Hematopoietic multipotent progenitor cell treated with erythropoietin and hydrocortisone succinate and interleukin-3 and kit ligand, for 17 days (in vitro differentiated cells): ENCODE measurements around the gene CPNE5.

Experiments
- DNase-seq: peaks from one replicate; pipeline ENCODE4 v3.0.0-alpha.2; 2015; ENCODE audit warnings: low spot score

CPNE5 gene

DNA sequence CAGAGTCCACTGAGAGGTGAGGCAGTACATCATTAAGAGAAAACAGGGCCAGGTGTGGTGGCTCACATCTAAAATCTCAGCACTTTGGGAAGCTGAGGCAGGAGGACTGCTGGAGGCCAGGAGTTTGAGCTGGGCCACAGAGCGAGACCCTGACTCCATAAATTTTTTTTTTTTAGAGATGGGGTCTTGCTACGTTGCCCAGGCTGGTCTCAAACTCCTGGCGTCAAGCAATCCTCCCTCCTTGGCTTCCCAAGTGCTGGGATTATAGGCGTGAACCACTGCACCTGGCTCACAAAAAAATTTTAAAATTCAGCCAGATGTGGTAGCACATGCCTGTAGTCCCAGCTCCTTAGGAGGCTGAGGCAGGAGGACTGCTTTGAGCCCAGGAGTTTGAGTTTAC, 18.1 kb upstream of the CPNE5 start:
- no peak for DNase-seq

DNA sequence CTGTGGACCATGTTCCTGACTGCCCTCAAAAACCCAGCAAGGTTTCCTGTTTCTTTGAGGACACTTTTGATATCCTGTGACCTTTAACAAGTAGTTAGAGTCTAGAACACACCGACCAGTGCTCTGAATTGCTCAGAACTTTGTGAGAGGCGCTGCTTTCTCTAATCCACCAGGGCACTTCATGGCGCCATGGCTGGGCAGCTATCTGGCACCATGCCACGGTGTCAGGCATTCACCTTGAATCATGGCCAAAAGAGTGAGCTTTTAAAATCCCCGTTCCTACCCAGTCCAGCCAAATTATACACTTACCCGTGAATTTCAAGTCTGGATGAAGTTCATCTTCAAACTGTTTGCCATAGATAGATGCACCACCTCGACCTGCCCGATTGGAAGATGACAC, 17.0 kb upstream of the CPNE5 start:
- no peak for DNase-seq

DNA sequence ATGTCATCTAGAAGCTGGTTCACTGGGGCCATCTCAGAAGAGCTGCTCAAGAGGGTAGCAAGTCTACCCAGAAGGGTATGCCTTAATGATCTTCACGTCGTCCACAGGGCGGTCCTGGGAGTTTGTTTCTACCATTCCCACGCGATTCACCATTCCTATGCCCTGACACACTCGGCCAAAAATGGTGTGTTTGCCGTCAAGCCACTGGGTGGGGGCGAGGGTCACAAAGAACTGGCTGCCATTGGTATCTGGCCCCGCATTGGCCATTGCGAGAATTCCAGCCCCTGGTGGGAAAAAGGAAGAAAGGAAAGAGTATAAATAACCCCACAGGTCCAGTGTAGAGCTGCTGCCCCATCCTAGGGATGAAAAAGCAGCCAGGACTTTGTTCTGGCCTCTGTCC, 16.5 kb upstream of the CPNE5 start:
- DNase-seq = no peak

DNA sequence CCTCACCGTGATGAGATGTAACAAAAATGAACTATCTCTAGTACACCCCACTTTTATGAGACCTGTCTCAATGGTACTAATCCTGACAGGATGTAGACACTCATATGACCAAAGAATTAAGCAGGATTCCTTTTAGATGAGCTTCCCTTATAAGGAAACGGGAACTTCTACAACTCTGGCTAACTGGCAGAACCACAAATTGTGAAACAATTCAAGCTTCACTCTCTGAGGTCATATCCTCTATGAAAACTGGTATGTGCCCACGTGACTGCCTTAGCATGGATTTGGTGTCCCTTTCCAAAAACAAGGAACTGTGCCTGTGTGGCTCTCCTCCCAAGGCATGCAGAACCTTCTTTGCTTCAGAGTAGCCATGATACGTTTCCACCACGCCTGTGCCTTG, 14.1 kb upstream of the CPNE5 start:
- DNase-seq = no peak

DNA sequence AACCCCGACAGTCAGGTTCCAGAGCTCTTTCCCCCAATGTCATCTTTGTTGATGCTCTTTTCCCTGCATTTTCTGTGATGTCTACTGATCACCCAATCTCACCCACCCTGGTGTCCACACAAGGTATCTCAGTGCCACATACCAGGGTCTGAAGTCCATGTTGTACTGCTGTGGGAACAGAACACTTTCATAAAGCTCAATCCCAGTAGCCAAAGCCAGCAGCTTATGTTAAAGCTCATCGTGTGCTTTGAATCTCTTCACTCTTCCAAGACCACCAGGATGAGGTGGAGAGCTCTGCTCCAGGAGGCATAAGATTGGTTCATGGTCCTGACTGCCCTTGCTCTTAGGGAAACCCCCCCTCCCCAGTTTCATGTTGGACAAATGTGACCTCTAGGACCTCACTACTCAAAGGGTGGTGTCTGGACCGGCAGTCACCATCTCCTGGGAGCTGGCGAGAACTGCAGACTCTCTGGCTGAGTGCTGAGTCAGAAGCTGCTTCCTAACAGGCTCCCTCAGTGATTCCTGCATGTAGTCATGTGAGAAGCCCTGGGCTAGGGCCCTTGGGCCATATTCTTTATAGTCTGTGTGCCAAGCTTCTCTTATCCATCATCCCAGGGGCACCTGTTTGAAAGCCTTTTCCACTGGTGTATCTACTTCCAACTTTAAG, 13.4 kb upstream of the CPNE5 start:
- DNase-seq = no peak

DNA sequence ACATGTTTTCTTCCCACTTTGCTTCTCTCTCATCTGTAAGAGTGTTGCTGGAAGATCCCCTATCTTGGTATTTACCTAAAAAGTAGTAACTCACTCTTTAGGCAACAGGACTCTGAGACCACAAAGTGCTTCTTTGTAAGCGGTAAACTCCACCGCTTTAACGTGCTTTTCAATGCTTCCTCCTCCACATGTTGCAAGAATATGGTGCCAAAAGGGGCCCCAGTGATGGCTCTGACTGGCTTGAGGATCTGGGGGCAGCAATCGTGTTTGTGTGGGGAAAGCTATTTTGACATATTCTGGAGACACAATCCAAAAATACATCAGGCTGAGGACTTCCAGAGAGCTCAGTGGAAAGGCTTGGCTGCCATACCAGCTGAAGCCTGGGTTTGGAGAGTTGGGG, 12.4 kb upstream of the CPNE5 start:
- no peak for DNase-seq

DNA sequence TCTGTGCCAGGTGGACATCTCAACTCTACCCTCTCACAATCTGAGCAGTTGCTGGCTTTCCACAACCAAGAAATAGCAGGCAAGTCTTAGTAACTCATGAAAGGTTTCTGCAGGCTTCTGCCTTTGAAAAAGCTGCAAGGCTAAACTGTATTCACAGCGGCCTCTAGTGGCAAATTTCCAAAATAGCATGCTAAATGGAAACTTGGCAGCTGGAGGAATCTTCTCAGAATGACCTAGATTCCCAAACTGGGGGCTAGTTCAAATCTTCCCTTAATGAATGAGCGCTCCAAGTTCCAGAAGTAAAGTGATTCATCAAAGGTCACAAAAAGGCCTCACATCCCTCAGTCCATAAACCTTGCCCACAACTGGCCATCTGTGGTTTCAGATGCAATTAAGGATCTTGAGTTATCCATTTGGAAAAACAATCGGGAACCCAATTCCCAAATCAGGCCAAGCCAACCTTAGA, 11.9 kb upstream of the CPNE5 start:
- peak; percentile 84 for DNase-seq

DNA sequence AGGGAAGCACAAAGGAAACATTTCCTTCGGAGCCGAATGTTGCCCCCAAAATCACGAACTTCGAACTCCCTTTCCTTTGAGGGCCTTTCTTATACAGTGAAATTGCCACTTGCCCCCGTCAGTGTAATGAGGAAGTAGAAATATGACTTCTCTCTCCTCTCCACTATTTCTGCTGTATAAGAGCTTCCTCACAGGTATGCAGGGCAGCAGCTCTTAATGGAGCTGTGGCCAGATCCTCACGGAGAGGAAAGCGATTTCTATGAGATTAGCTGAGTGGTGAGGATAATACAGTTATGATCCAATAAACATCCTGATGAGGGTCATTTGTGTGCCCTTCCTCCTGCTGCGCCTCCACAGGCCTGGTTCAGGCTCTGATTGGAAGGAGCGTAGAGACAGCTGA, 10.8 kb upstream of the CPNE5 start:
- no peak for DNase-seq

DNA sequence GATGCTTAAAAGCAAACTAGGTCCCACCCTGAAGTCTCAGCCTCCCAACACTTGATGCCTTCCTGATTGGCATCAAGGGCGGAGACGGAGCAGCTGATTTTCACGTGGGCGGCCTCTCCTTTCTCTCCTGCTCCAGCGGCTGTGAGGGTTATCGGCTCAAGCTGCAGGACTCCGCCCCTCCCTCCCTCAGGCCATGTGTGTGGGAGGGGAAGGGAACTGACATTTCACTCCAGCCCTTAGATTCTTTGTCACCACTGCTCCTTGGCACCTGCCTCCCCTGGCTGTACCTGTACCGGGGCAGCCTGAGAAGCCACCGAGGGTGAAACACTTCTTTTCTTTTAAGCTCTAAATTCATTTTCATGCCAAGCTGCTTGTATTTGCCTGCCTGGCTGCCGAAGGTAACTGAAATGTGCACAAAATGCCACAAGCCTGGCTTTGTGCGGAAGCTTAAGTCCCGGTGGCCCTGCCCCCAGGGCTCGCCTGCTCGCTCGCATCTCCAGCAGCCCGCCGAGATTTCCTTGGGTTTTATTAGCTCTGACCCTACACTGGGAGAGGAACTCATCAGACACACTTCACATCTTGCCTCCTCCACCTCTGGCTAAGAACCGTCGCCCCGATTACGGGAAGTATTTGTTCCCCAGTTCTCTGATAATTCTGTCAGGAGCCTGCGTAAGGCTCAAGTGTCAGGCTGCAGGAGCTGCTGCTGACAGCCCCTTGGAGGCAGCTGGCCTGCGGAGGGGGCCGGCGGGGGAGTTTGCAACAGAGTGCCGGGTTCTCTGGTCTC, 9.6 kb upstream of the CPNE5 start:
- peak; percentile 78 for DNase-seq

DNA sequence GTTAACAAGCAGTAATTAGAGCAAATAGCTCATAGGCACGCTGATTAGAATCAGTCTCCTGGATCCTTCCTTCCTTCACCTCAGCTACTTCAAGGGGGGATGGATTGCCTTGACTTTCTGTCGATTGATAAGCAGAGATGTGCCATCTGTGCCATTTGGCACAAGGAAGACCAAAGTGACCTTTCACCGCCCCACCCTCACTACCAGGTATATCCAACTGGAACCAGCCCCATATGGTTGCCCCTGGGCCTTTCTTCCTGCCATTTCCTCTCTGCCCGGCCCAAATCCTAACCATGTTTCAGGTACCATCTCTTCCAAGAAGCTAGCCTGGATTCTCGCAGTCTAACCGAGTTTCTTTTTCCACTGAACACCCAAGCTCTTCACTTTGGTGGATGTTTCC, 8.7 kb upstream of the CPNE5 start:
- no peak for DNase-seq

DNA sequence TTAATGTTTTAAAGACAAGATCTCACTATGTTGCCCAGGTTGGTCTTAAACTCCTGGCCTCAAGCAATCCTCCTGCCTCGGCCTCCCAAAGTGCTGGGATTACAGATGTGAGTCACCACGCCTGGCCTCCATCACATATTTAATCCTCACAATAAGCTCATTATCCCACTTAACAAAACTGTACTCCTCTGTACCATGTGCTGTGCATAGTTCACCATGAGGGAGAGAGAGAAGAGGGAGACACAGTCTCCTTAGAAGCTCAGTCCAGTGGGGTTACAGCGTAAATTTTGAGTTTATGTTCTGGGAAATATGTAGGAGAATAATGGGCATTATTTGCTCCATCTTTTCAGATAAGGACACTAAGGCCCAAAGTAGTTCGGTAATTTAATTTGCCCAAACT, 7.9 kb upstream of the CPNE5 start:
- DNase-seq = no peak

DNA sequence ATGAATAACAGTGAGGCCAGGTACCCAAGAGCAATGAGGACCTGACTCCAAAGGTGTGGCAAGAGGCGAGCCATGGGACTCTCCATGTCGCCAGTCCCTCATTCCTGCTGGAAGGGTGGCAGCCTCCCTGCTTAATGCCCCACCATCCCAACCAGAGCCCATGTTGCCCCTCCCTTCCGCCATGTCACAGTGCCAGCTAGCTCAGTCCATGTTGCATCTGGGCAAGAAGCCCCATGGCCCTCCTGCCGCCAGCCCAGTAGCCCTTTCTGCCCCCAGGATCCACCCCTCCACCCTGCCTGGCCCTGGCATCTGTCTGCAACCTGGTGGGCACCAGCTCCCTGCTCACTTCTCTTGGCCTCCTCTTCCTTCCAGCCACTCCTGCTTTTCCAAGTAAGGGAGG, 6.0 kb upstream of the CPNE5 start:
- no peak for DNase-seq

DNA sequence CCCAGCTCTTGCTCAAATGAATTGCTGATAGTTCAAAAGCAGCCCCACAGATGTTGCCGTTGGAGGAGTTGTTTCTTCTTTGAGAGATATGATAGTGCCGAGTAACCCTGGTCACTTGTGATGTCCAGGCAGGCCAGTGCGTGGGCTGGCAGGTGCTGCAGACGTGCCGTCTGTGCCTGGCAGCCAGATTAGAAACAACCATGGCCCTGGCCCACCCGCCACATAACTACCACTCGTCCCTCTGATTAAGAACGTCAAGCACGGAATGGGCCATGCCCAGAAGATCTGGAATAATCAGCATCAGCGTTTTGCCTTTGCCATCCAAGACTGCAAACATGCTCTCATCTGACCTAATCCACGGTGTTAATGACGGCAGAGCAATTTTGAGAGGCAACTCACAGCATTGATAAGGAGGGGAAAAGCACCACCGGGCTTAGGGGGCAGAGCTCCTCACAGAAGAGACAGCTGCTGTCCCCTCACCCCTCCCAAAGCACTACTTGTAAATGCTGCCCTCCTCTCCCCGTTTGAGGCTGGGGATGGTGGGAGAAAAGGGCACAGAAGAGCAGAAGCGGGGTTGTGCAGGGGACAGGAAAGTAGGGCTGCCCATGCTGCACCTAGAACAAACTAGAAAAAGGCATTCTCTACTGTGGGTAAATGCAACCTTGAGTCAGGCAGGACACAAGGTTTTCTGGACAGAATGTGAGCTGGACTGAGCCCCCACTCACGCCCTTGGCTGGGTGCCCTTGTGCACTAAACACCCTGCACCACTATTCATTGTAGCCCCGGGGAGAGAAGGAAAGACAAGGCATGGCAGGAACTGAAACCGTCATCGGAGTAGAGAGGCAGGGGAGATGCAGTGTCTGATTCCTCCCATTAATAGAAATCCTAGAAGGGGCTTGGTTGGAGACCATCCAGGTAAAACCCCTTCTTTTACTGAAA, 5.3 kb upstream of the CPNE5 start:
- no peak for DNase-seq

DNA sequence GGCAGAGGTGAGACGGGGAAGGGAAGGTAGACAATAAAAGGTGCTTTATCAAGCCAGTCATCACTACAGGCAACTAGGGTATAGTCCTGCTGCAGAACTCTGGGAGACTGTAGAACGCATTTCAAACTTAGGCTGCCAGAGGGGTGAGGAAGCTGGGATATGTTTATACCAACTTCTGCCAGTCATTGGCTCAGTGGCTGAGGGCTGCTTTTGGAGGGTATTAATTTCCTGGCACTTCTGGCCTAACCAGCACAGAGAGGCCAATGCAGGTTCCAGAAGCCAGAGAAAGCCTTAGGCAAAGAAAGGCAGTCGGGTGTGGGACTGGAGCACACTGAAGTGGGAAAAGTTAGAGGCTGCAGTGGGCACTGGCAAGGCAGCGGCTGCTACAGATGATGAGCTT, 3.9 kb upstream of the CPNE5 start:
- no peak for DNase-seq

DNA sequence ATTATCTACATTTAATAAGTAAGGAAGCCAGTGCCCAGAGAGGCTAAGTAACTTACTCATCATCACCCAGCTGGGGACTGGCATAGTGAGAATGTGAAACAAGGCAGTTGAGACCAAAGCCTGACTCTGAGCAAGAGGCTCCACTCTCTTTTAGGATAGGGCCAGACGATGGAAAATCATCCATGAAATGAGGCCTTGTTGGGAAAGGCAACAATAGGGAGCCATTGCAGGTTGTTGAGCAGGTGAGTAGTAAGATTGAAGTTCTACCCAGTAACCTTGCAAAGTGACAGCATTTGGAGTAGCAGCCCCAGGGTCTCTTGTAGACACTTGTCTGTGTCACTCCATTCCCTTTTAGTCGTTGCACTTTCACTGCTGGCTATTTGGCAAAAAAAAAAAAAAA, 2.5 kb upstream of the CPNE5 start:
- no peak for DNase-seq

DNA sequence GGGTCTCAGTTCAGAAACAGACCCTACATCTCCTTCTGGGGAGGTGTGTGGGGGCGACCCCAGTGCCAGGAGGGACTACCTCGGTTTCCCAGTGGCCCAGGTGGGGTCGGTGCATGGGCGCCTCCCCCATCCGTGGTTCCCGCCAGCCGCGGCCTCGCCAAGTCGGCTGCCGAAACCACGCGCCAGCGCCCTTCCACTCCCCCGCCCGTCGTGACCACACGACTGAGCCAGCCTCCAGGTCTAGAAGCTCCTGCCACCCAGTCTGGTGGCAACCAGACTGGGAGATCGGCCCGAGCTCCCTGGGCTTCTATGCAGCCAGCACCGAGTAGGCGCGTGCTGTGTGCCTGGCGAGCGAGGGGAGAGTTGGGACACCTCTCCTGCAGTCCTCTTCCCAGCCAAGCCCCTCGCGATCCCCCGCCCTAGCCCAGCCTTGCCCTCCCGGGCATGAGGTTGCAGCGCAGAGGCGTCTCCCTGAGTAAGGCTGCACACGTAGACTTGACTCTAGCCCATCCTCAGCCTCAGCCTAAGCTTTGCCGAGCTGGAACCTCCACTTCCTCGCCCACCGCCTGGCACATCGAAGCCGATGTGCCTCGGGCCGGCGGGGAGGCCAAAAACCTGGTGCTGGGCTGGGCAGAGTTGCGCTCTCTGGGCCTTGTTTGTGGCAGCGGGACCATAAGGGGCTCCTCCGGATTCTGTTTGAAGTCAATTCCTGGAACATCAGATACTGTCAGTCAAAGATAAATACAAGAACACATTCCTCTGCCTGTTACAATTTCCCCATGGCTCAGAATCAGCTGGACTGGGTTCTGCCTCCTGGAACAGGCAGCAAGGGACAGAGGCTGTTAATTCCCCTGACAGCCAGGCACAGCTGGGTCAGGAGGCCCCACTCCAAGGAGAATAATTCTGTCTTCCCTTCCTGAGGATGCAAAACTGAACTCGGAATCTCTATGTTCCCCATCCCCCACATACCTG, 1.5 kb upstream of the CPNE5 start:
- DNase-seq = no peak

DNA sequence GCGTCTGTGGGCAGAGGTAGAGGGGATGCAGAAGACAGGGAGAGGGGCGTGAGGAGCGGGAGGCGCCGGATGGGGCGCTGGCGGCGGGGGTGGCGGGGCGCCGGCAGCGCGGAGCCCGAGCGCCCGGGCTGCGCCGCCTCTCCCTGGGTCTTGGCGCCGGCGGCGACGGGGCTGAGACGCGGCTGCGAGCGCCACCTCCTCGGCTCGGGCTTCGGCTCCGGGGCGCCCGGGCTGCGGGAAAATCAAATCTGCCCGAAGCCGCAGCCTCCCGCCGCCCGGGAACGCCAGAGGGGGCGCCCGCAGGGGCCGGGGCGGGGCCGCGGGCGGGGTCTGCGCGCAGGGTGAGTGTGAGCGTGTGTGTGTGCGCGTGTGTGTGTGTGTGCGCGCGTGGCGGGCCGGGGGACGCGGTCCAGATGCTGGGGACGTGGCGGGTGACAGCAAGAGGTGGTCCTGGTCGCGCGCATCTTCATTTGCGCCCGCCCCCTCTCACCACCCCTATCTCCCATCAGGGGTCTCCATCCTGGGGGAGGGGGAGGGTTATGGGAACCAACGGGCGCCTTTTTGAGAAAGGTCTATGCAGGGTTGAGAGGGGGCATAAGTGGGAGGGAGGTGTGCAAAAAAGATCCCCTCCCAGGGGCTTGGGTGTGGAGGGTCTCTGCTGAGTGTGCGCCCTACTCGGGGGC, 646 bp upstream of the CPNE5 start:
- DNase-seq = no peak

DNA sequence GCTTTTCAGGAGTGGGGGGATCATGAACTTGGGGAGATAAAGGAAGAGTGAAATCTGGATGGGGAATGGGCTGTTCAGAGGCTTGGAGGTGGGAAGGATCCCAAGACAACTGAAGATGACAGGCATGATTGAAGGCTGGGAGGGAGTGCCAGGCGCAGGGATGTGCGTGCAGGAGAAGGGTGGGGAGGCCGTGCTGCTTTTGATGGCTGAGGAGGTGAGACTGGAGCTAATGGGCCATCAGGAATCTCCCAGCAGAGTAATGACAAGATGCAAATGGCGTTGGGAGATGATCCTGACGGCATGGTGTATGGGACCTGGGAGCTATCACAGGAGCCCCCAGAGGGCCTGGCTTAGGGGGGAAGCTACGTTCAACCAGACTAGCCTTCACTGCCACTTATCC, 1.6 kb downstream of the CPNE5 start:
- no peak for DNase-seq

DNA sequence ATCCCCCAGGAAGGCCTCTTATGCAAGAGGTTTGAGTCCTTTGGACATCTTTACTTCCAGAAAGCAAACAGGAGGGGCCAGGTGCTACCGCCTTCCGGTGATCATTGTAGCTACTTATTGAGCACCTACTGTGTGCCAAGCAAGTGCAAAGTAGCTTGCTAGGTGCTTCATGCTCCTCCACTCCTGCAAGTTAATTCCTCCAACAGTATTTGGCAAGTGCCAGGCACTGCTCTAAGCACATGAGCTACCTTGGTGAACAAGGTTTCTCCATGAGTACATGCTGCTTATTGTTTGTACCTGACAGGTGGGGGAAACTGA, 2.3 kb downstream of the CPNE5 start:
- no peak for DNase-seq

DNA sequence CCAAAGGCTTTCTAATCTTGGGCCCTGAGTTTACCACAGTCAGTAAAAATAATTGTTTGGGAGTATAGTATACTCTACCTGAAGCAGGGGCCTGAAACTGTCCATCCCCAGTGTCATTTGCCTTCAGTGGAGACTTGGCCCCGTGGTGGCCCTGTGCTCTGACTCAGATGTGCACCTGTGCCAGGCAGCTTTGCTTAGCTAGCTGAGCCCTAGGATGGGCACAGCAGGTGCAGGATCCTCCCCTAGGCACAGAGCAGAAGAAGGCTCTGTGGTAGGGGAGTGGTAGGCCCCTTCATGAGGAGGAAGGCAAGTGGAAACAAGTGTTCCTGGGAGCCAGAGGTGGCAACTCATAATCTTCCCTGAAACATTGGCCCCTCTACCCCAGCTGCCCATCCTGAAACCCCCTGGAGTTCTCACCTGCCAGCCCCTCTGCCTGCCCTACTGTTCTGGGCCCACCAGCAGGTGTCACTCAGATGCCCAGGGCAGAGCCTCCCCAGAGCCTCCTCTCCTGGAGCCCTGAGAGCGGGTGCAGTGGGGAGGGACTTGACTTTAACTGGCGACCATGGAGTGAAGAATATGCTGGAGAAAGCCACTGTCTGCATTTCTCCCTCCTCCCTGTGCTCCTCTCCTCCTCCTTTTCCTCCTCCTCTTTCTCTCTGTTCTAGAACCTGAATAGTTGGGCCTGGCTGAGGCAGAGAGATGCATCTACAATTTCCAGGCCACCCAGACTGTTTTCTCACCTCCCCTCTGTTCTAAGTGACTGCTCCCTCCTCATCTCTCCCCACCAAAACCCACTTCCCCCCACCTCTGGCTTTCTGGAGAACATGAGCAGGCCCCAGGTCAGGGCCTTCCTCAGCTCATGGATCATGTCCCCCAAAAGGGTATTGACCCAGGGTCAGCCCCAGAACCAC, 2.9 kb downstream of the CPNE5 start:
- no peak for DNase-seq
